Right hindlimb (tissue), 1 donor: ENCODE results near the gene FNIP1.
"Not testable (repeated sequence)": the region's sequence is repeated elsewhere in the genome, so short reads cannot be mapped to it uniquely, and the experiment has no call there.

ENCODE experiments used
- DNase-seq: peaks from one replicate; pipeline ENCODE4 v3.0.0-alpha.2; 2018

FNIP1 gene

DNA sequence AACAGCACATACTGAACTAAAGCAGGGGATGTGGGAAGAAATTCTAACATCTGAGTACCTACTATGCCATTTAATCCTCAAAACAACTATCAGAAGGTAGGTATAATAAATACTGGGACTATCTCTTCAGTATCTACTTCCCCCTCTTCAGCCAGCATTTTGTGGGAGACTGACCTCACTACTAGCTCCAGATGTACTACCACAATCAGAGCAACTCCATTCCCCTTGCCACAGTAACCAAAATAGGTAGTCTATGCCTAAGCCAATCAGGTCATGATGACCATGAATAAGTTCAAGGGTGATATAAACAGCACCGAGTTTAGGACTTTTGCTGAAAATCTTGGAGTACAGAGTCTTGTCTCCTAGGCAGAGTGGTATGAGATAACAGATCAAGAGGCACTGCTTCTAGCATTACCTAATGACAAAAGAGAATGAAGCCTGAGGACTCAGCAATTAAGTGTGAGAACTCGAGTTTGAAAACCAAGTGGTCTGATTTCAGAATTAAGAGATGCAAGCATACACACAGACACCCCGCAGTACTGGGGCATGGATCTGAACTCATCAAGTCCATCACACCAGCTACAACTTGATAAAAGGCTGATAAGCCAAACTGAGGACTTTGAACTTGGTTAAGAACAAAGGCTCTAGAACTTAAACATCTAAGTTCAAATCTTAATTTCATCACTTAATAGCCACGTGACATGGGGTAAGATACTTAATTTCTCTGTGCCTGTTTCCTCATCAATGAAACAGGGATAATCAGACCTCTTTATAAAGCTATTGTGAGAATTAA lies 9.7 kb downstream of the FNIP1 start:
- no peak for DNase-seq

DNA sequence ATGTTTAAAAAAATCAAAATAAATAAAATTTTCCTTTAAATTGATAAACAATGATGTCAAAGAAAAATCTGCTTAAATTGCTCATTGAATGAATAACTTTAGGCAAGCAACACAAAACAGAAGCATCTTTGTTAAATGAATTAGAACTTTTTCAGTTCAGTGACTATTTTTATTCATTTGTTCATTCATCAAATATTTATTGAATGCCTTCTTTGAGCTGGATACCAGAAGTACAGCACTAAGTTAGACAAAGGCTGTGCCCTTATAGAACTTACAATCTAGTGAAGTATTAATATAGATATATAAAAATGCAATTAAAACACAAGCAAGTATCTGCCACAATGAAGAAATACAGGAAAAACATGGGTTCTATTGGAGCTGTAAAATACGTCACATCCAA lies 10.8 kb downstream of the FNIP1 start:
- DNase-seq = no peak

GRCh38 chr5:131783874-131784273 lies 12.9 kb downstream of the FNIP1 start:
- no peak for DNase-seq

- DNase-seq = no peak
Measured at GRCh38 chr5:131783357-131783756, 13.5 kb downstream of the FNIP1 start.

DNA sequence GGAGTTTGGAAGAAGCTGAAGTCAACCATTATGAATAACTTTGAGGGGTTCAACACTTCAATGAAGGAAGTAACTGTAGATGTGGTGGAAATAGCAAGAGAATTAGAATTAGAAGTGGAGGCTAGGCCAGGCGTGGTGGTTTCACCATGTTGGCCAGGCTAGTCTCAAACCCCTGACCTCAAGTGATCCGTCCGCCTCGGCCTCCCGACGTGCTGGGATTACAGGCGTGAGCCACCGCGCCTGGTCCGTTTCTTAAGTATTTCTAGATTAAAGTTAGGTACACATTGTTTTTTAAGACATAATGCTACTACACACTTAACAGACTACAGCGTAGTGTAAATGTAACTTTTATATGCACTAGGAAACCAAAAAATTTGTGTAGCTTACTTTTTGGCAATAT lies 14.1 kb downstream of the FNIP1 start:
- no peak for DNase-seq

DNA sequence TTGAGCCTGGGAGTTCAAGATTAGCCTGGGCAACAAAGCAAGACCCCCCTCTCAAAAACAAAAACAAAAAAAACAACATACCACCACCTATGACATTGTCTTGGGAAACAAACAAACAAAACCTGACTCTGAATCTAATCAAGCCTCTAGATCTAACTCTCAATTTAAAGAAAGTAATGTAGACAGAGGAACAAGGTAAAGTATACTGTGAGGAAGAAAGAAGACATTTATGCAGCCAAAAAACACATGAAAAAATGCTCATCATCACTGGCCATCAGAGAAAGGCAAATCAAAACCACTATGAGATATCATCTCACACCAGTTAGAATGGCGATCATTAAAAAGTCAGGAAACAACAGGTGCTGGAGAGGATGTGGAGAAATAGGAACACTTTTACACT lies 18.7 kb downstream of the FNIP1 start:
- DNase-seq = not testable (repeated sequence)

DNA sequence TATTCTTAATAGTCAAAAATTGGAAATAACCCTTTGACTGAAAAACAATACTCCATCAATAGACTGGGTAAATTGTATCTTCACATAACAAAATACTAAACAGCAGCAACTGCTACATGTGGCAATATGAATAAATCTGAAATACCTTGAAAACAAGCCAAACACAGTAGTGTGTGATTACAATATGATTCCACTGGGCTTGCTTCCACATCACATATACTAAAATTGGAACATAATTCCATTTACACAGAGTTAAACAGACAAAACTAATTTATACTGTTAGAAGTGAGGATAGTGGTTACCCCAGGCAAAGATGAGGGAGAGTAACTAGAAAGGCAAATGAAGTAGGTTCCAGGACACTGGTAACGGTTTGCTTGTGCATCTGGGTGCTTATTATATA lies 20.4 kb downstream of the FNIP1 start:
- no peak for DNase-seq

- no peak for DNase-seq
Measured at GRCh38 chr5:131774652-131775367, 22.0 kb downstream of the FNIP1 start.

GRCh38 chr5:131773805-131774204 lies 23.0 kb downstream of the FNIP1 start:
- DNase-seq = no peak

- no peak for DNase-seq
Measured at GRCh38 chr5:131771692-131772091, 25.1 kb downstream of the FNIP1 start.

DNA sequence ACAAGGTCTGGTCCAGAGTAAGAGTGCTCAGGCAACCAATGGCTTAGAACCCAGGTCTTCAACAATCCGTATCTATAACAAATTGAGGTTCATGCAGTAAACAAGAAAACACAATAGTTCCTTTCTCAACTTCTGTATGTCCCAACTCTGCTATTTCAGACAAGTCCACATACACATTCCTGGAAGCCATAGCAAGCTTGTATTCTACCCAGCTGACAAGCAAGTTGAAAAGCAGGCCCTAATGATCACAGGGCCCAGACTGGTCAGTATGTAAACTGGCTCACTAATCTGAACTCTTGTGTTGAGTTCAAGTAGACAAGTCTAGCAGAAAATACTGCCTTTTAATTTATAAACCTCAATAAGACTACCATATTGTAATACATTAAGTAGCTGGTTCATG lies 26.9 kb downstream of the FNIP1 start:
- DNase-seq = no peak

GRCh38 chr5:131769336-131769735 lies 27.5 kb downstream of the FNIP1 start:
- DNase-seq = no peak

- no peak for DNase-seq
Measured at GRCh38 chr5:131767891-131768290, 28.9 kb downstream of the FNIP1 start.

- no peak for DNase-seq
Measured at GRCh38 chr5:131766689-131767088, 30.1 kb downstream of the FNIP1 start.

GRCh38 chr5:131765261-131765660 lies 31.6 kb downstream of the FNIP1 start:
- no peak for DNase-seq

DNA sequence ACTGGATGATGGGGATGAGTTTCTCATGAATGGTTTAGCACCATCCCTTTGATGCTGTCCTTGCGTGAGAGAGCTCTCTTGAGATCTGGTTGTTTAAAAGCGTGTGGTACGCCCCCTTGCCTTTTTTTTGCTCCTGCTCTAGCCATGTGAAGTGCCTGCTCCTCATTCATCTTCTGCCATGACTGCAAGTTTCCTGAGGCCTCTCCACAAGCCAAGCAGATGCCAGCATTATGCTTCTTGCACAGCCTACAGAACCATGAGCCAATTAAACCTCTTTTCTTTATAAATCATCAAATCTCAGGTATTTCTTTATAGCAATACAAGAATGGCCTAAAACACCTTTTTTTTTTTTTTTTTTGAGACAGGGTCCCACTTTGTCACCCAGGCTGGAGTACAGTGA lies 32.8 kb downstream of the FNIP1 start:
- DNase-seq = no peak

- DNase-seq = no peak
Measured at GRCh38 chr5:131760793-131761192, 36.0 kb downstream of the FNIP1 start.

DNA sequence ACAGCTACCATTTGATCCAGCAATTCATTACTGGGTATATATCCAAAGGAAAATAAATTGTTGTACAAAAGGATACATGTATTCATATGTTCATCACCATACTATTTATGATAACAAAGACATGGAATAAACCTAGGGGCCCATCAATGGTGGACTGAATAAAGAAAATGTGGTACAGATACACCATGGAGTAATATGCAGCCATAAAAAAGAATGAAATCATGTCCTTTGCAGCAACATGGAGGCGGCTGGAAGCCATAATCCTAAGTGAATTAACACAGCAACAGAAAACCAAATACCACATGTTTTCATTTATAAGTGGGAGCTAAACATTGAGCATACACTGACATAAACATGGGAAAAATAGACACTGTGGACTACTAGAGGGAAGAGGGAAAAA lies 37.1 kb downstream of the FNIP1 start:
- no peak for DNase-seq

- DNase-seq = no peak
Measured at GRCh38 chr5:131758520-131758900, 38.3 kb downstream of the FNIP1 start.

- no peak for DNase-seq
Measured at GRCh38 chr5:131757830-131758519, 38.8 kb downstream of the FNIP1 start.

GRCh38 chr5:131756942-131757341 lies 39.9 kb downstream of the FNIP1 start:
- no peak for DNase-seq

- DNase-seq = no peak
Measured at GRCh38 chr5:131754363-131754762, 42.5 kb downstream of the FNIP1 start.

- DNase-seq = no peak
Measured at GRCh38 chr5:131751506-131751905, 45.3 kb downstream of the FNIP1 start.
